Prostate gland (tissue), 2 donors: ENCODE data around the gene CCNL2. TPM values are rescaled to one million over a fixed set of nuclear protein-coding genes. Genes with fewer than 3 reads are reported as not detected.

Experiments
- DNase-seq: peaks from one replicate; pipeline ENCODE4 v3.0.0-alpha.2; 2019; ENCODE audit warnings: low spot score
- H3K27ac ChIP-seq, 2 donors: fragments of 200-600 bp; sonication (generic); 2 replicates each; pipeline ENCODE4 v1.5.1; 2017 to 2019
- H3K27me3 ChIP-seq: fragments of 200-600 bp; sonication (generic); replicated peaks from 2 replicates; pipeline ENCODE4 v1.5.1; 2019; ENCODE audit not compliant: insufficient read depth
- H3K36me3 ChIP-seq, 2 donors: fragments of 200-600 bp; sonication (generic); 1 replicate in 1 of 2; 2 replicates in 1 of 2; pipeline versions ENCODE4 v1.5.1 to v1.8.1; 2017 to 2019
- H3K4me1 ChIP-seq: fragments of 200-600 bp; sonication (generic); replicated peaks from 2 replicates; pipeline ENCODE4 v1.5.1; 2019
- H3K4me3 ChIP-seq, 2 donors: fragments of 200-600 bp; sonication (generic); 2 replicates each; pipeline ENCODE4 v1.5.1; 2017 to 2019
- H3K9me3 ChIP-seq: fragments of 200-600 bp; sonication (generic); 2 replicates; pipeline ENCODE4 v1.5.1; 2017
- CTCF ChIP-seq, 4 experiments: fragments of 200-600 bp in 2 of 4; fragments of 450-650 bp in 2 of 4; sonication (generic) in 2 of 4; IDR thresholded peaks; 1 replicate in 3 of 4; 2 replicates in 1 of 4; pipeline ENCODE4 v1.5.1; 2016 to 2019; ENCODE audit warnings: antibody characterized with exemption in 4 of 4, mild to moderate bottlenecking in 2 of 4, moderate library complexity in 2 of 4
- POLR2A ChIP-seq: fragments of 450-650 bp; IDR thresholded peaks from one replicate; pipeline ENCODE4 v1.6.1; 2016; ENCODE audit warnings: antibody characterized with exemption, mild to moderate bottlenecking
- POLR2AphosphoS5 ChIP-seq: sonication (generic); formaldehyde crosslinking; IDR thresholded peaks from one replicate; pipeline ENCODE4 v1.6.1; 2017; ENCODE audit warnings: antibody characterized with exemption
- WGBS: methylation state at CpG from one replicate; pipeline ENCODE4 v1.1.5; 2018; 5-methylcytosine and 5-hydroxymethylcytosine counted together
- intact Hi-C: fragments of 100-400 bp; cut with DNase I; formaldehyde crosslinking; loops from one replicate; pipeline ENCODE4 v1.14.2; 2022
- total RNA-seq, 2 donors: library from RNA; depleted of rRNA; stranded (reverse); fragments of >200 nt; gene quantifications; one replicate each; pipeline ENCODE4 v1.1.0, GENCODE V29; 2016

The CCNL2 gene
- total RNA-seq, 2 donors from 2014 or later, result 116 to 242 TPM

GRCh38 chr1:1426496-1427105 is 27.5 kb upstream of the CCNL2 start:
- TF ChIP-seq CTCF (IDR thresholded peaks at IDR 0.05) (no peak), POLR2AphosphoS5 (no peak), POLR2A (no peak)
- H3K36me3 ChIP-seq, result no peaks in the 10 kb centered on the region
- DNase-seq, result no peak
- no peaks in the 10 kb centered on the region for H3K9me3 ChIP-seq
- peaks cover 14% of the 10 kb centered on the region for H3K4me1 ChIP-seq
- no peak overlapping the region for H3K4me3 ChIP-seq
- H3K27me3 ChIP-seq, result no peaks in the 10 kb centered on the region
- H3K27ac ChIP-seq, result no peak overlapping the region
- intact Hi-C loops, result no loop called here
- 41% methylated on average over 19 of the region's 19 CpGs for WGBS

GRCh38 chr1:1425753-1426495 is 26.8 kb upstream of the CCNL2 start:
- 51% methylated on average over 19 of the region's 33 CpGs for WGBS
- no peaks in the 10 kb centered on the region for H3K27me3 ChIP-seq
- no peak overlapping the region for H3K4me3 ChIP-seq
- H3K36me3 ChIP-seq, result no peaks in the 10 kb centered on the region
- peaks cover 11% of the 10 kb centered on the region for H3K4me1 ChIP-seq
- intact Hi-C loops, result no loop called here
- H3K9me3 ChIP-seq, result no peaks in the 10 kb centered on the region
- TF ChIP-seq POLR2A, result no peak
- no peak for TF ChIP-seq CTCF (IDR thresholded peaks at IDR 0.05)
- TF ChIP-seq POLR2AphosphoS5, result no peak
- no peak overlapping the region for H3K27ac ChIP-seq
- DNase-seq, result no peak

DNA sequence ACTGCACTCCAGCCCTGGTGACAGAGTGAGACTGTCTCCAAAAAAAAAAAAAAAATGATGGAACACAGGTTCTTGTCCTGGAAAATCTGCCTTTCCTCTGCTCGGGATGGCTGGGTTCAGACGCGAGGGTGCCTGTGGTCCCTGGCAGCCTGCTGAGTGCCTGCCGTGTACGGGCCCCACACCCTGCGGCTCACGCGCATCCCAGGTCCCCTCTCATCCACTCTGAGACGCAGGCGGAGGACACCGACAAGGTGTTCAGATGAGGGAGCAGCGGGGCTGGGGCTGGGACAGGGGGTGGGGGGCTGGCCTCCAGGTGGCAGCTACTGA is 26.3 kb upstream of the CCNL2 start:
- Histone ChIP-seq H3K4me1 (peaks cover 6% of the 10 kb centered on the region), H3K27ac (no peak overlapping the region), H3K9me3 (no peaks in the 10 kb centered on the region), H3K4me3 (no peak overlapping the region), H3K27me3 (no peaks in the 10 kb centered on the region), H3K36me3 (no peaks in the 10 kb centered on the region)
- no peak for TF ChIP-seq POLR2A
- TF ChIP-seq CTCF (IDR thresholded peaks at IDR 0.05), result no peak
- TF ChIP-seq POLR2AphosphoS5, result no peak
- WGBS, result 74% methylated on average over 12 of the region's 12 CpGs
- intact Hi-C loops, result no loop called here
- DNase-seq, result no peak

DNA sequence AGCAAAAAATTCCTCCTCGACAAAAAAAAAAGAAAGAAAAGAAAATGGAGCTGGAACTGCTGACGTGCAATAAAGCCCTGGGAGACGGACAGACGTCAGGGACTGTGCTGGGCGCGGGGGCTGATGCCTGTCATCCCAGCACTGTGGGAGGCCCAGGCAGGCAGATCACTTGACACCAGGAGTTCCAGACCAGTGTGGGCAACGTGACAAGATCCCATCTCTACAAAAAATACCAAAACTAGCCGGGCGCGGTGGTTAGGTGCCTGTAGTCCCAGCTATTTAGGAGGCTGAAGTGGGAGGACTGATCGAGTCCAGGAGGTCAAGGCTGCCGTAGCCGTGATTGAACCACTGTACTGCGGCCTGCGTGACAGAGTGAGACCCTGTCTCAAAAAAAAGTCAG is 25.6 kb upstream of the CCNL2 start:
- Histone ChIP-seq H3K27me3 (no peaks in the 10 kb centered on the region), H3K36me3 (no peaks in the 10 kb centered on the region), H3K4me3 (no peak overlapping the region), H3K9me3 (no peaks in the 10 kb centered on the region), H3K27ac (no peak overlapping the region), H3K4me1 (peaks cover 5% of the 10 kb centered on the region)
- 84% methylated on average over 15 of the region's 15 CpGs for WGBS
- TF ChIP-seq POLR2AphosphoS5 (no peak), CTCF (IDR thresholded peaks at IDR 0.05) (no peak), POLR2A (no peak)
- DNase-seq, result no peak
- intact Hi-C loops, result no loop called here

GRCh38 chr1:1423245-1423597 is 24.1 kb upstream of the CCNL2 start:
- intact Hi-C loops, result no loop called here
- no peaks in the 10 kb centered on the region for H3K27me3 ChIP-seq
- H3K36me3 ChIP-seq, result no peaks in the 10 kb centered on the region
- DNase-seq, result no peak
- no peaks in the 10 kb centered on the region for H3K9me3 ChIP-seq
- no peak for TF ChIP-seq POLR2A
- no peak for TF ChIP-seq POLR2AphosphoS5
- TF ChIP-seq CTCF (IDR thresholded peaks at IDR 0.05), result no peak
- H3K27ac ChIP-seq, result no peak overlapping the region
- H3K4me3 ChIP-seq, result no peak overlapping the region
- WGBS, result 91% methylated on average over 7 of the region's 7 CpGs
- H3K4me1 ChIP-seq, result peaks cover 6% of the 10 kb centered on the region
